Measurements from ENCODE around the gene RYR2.

RYR2 gene

DNA sequence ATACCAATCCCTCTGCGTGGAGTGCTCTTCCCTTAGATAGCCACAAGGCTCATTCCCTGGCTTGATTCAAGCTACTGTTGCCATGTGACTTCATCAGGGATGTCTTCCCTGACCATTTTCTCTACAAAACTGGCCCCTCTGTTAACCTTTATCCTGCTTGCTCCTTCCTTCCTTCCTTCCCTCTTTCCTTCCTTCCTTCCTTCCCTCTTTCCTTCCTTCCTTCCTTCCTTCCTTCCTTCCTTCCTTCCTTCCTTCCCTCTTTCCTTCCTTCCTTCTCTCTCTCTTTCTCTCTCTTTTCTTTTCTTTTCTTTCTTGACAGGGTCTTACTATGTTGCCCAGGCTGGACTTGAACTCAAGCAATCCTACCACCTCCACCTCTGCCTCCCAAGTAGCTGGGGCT, 6.2 kb upstream of the RYR2 start:
- Histone ChIP-seq H3K9me3 (ENCODE audit: severe bottlenecking) (no peaks in the 10 kb centered on the region), H3K27ac (ENCODE audit: poor library complexity, severe bottlenecking) (no peak overlapping the region), H3K27me3 (ENCODE audit: insufficient read depth, poor library complexity, severe bottlenecking) (peaks cover 11% of the 10 kb centered on the region), H3K4me1 (ENCODE audit: insufficient read depth, poor library complexity, severe bottlenecking) (no peaks in the 10 kb centered on the region), H3K36me3 (ENCODE audit: low read depth) (no peaks in the 10 kb centered on the region), H3K4me3 (ENCODE audit: severe bottlenecking) (no peak overlapping the region)
- no peak for DNase-seq (ENCODE audit: low spot score)
- TF ChIP-seq, protein P1, sequence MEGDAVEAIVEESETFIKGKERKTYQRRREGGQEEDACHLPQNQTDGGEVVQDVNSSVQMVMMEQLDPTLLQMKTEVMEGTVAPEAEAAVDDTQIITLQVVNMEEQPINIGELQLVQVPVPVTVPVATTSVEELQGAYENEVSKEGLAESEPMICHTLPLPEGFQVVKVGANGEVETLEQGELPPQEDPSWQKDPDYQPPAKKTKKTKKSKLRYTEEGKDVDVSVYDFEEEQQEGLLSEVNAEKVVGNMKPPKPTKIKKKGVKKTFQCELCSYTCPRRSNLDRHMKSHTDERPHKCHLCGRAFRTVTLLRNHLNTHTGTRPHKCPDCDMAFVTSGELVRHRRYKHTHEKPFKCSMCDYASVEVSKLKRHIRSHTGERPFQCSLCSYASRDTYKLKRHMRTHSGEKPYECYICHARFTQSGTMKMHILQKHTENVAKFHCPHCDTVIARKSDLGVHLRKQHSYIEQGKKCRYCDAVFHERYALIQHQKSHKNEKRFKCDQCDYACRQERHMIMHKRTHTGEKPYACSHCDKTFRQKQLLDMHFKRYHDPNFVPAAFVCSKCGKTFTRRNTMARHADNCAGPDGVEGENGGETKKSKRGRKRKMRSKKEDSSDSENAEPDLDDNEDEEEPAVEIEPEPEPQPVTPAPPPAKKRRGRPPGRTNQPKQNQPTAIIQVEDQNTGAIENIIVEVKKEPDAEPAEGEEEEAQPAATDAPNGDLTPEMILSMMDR (IDR thresholded peaks at IDR 0.05; ENCODE audit: poor library complexity, severe bottlenecking), result no peak
- ATAC-seq (ENCODE audit: low read depth), result no peak

DNA sequence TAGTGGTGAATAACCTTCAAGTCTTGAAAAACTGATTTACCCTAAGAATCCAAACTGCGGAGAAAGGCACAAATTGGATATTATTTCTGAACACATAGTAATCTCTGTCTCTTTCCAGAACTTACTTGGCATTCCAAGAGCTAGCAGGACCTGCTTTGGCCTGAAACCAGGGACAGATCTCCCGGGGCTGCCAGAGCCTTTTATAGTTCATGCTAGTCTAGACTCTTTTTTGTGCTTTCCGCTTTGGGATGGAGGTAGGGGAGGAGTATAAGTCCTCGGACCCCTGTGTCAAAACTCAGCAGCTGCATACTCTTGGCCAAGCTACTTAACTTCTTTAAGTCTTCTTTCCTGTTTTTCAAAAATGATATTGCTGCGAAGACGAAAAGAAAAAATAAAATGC, 3.8 kb upstream of the RYR2 start:
- Histone ChIP-seq H3K27me3 (ENCODE audit: insufficient read depth, poor library complexity, severe bottlenecking) (peaks cover 30% of the 10 kb centered on the region), H3K4me3 (ENCODE audit: severe bottlenecking) (no peak overlapping the region), H3K4me1 (ENCODE audit: insufficient read depth, poor library complexity, severe bottlenecking) (no peaks in the 10 kb centered on the region), H3K36me3 (ENCODE audit: low read depth) (no peaks in the 10 kb centered on the region), H3K9me3 (ENCODE audit: severe bottlenecking) (no peaks in the 10 kb centered on the region), H3K27ac (ENCODE audit: poor library complexity, severe bottlenecking) (no peak overlapping the region)
- ATAC-seq (ENCODE audit: low read depth) (no peak), DNase-seq (ENCODE audit: low spot score) (no peak)
- TF ChIP-seq, protein P1 (IDR thresholded peaks at IDR 0.05; ENCODE audit: poor library complexity, severe bottlenecking), result no peak

GRCh38 chr1:237040823-237041222, 1.2 kb upstream of the RYR2 start:
- DNase-seq (ENCODE audit: low spot score), result no peak
- Histone ChIP-seq H3K4me1 (ENCODE audit: insufficient read depth, poor library complexity, severe bottlenecking) (no peaks in the 10 kb centered on the region), H3K36me3 (ENCODE audit: low read depth) (no peaks in the 10 kb centered on the region), H3K9me3 (ENCODE audit: severe bottlenecking) (no peaks in the 10 kb centered on the region), H3K27ac (ENCODE audit: poor library complexity, severe bottlenecking) (no peak overlapping the region), H3K27me3 (ENCODE audit: insufficient read depth, poor library complexity, severe bottlenecking) (peaks cover 51% of the 10 kb centered on the region), H3K4me3 (ENCODE audit: severe bottlenecking) (no peak overlapping the region)
- TF ChIP-seq, protein P1 (IDR thresholded peaks at IDR 0.05; ENCODE audit: poor library complexity, severe bottlenecking), result no peak
- no peak for ATAC-seq (ENCODE audit: low read depth)

DNA sequence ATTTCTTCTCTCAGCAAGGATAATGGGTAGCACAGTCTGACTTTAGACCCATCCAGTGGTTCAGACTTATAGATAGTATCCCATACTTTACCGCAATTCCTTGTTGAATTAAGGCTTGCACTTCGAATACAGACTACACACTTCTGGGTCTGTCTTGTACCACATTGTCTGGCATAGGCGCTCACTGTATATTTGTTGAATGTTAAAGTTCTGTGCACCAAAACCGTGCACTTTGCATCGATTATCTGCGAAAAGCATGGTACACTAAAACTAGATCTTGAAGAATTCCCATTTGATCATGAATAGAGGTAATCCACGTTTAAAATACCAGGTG, 556 bp upstream of the RYR2 start:
- peaks cover 54% of the 10 kb centered on the region for H3K27me3 ChIP-seq (ENCODE audit: insufficient read depth, poor library complexity, severe bottlenecking)
- no peaks in the 10 kb centered on the region for H3K36me3 ChIP-seq (ENCODE audit: low read depth)
- DNase-seq (ENCODE audit: low spot score) (no peak), ATAC-seq (ENCODE audit: low read depth) (no peak)
- TF ChIP-seq, protein P1 (IDR thresholded peaks at IDR 0.05; ENCODE audit: poor library complexity, severe bottlenecking), result no peak
- H3K27ac ChIP-seq (ENCODE audit: poor library complexity, severe bottlenecking), result no peak overlapping the region
- H3K9me3 ChIP-seq (ENCODE audit: severe bottlenecking), result no peaks in the 10 kb centered on the region
- H3K4me3 ChIP-seq (ENCODE audit: severe bottlenecking), result no peak overlapping the region
- H3K4me1 ChIP-seq (ENCODE audit: insufficient read depth, poor library complexity, severe bottlenecking), result no peaks in the 10 kb centered on the region

DNA sequence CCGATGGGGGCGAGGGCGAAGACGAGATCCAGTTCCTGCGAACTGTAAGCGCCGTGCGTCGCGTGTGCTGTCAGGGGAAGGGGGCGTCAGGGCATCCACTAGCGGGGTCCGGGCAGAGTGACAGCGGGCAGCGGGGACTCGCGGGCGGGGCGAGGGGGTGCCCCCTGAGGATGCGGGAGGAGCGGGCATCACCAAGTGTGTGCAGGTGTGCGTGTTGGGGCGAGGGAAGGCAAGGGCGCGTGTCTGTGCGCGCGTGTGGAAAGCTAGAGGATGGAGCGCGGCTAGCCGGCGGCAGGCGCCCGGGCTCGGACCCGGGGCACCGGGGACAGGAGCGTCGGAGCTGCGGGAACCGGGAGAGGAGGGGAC, 525 bp downstream of the RYR2 start:
- Histone ChIP-seq H3K27ac (ENCODE audit: poor library complexity, severe bottlenecking) (no peak overlapping the region), H3K4me3 (ENCODE audit: severe bottlenecking) (no peak overlapping the region), H3K4me1 (ENCODE audit: insufficient read depth, poor library complexity, severe bottlenecking) (no peaks in the 10 kb centered on the region), H3K36me3 (ENCODE audit: low read depth) (no peaks in the 10 kb centered on the region), H3K9me3 (ENCODE audit: severe bottlenecking) (no peaks in the 10 kb centered on the region), H3K27me3 (ENCODE audit: insufficient read depth, poor library complexity, severe bottlenecking) (peaks cover 54% of the 10 kb centered on the region)
- DNase-seq (ENCODE audit: low spot score) (no peak), ATAC-seq (ENCODE audit: low read depth) (no peak)
- TF ChIP-seq, protein P1 (IDR thresholded peaks at IDR 0.05; ENCODE audit: poor library complexity, severe bottlenecking), result no peak
